Activated CD4-positive, alpha-beta T cell treated with anti-CD3 and anti-CD28 coated beads, Interleukin-2, amount 10 ng/mL, durations not matched to agents 24 days and 14 days (primary cell): ENCODE measurements around the gene GALNT2. TPM values are rescaled to one million over a fixed set of nuclear protein-coding genes. Genes with fewer than 3 reads are reported as not detected.

Experiments used
- DNase-seq: peaks from one replicate; pipeline ENCODE4 v3.0.0; 2022
- H3K27ac Mint-ChIP-seq: one replicate; pipeline ENCODE4 v1.8.0; 2022; ENCODE audit warnings: mild to moderate bottlenecking, mixed read lengths
- H3K27me3 Mint-ChIP-seq: one replicate; pipeline ENCODE4 v1.8.0; 2022; ENCODE audit warnings: mixed read lengths
- H3K36me3 Mint-ChIP-seq: one replicate; pipeline ENCODE4 v1.8.0; 2022; ENCODE audit warnings: low read depth, mild to moderate bottlenecking, mixed read lengths
- H3K4me1 Mint-ChIP-seq: one replicate; pipeline ENCODE4 v1.8.0; 2021; ENCODE audit warnings: mixed read lengths
- H3K4me3 Mint-ChIP-seq: one replicate; pipeline ENCODE4 v1.8.0; 2022; ENCODE audit warnings: mild to moderate bottlenecking, moderate library complexity, mixed read lengths
- H3K9me3 Mint-ChIP-seq: one replicate; pipeline ENCODE4 v1.8.0; 2021; ENCODE audit warnings: mixed read lengths
- intact Hi-C: fragments of 100-400 bp; cut with micrococcal nuclease; formaldehyde crosslinking; loops from one replicate; pipeline ENCODE4 v1.15.1; 2023
- total RNA-seq: library from RNA; stranded (reverse); gene quantifications from 2 replicates; pipeline ENCODE4 v1.2.3, GENCODE V29; 2022

The GALNT2 gene
- total RNA-seq, 1 donor from 2014 or later = 72.4 TPM

DNA sequence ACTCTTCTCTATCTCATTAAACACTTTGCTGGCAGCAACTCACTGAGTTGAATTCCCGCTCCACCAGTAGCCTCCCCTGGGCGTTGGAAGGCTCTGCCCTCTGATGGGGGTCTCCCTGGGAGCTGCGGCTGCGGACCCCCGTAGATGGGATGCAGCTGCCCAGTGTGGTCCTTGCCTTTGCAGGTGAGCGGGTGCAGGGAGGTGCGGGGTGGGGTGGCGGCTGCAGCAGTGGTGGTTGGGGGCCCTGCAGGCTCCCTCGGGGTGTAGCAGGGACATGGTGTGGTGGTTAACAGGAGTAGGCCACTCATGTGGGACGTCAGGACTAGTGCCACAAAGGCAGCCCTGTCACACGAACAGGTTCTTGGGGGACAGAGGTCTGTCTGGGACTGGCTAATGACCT lies 42.0 kb downstream of the GALNT2 start:
- H3K36me3 Mint-ChIP-seq = peaks cover 18% of the 10 kb centered on the region
- H3K4me1 Mint-ChIP-seq = peaks cover 86% of the 10 kb centered on the region
- peak overlapping the region; percentile 50 for H3K4me3 Mint-ChIP-seq
- H3K27me3 Mint-ChIP-seq = no peaks in the 10 kb centered on the region
- no peak for DNase-seq
- H3K27ac Mint-ChIP-seq = peak overlapping the region; percentile 93
- intact Hi-C loops = loop anchor here (10.0 kb wide), 1 partner anchor 166 kb away; no protein-coding TSS in a partner anchor
- H3K9me3 Mint-ChIP-seq = peaks cover 3% of the 10 kb centered on the region

GRCh38 chr1:230109895-230110667 lies 43.0 kb downstream of the GALNT2 start:
- Mint-ChIP-seq H3K9me3 (peaks cover 3% of the 10 kb centered on the region), H3K36me3 (peaks cover 23% of the 10 kb centered on the region), H3K4me3 (peak overlapping the region; percentile 37), H3K27me3 (no peaks in the 10 kb centered on the region), H3K4me1 (peaks cover 76% of the 10 kb centered on the region), H3K27ac (peak overlapping the region; percentile 93)
- intact Hi-C loops = loop anchor here (1.0 to 10.0 kb wide), 7 partner anchors 13 to 165 kb away; partner anchors contain the start of gene GALNT2
- DNase-seq = peak; percentile 89

DNA sequence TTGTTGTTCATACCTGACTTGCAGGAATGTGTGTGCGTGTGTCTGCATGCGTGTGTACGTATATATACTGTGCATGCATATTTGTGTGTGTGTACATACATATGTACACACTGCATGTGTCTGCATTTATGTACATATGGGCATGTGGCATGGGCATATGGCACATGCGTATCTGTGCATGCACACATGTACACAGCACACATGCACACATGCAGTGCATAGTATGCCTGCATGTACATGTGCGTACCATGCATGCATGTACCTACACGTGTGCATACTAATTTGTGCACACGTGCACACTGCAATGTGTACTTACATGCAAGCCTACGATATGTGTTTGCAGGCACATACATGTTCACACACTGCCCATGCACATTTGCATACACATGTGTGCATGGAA lies 43.9 kb downstream of the GALNT2 start:
- Mint-ChIP-seq H3K27ac (peak overlapping the region; percentile 93), H3K36me3 (peaks cover 24% of the 10 kb centered on the region), H3K4me3 (no peak overlapping the region), H3K9me3 (peaks cover 3% of the 10 kb centered on the region), H3K27me3 (no peaks in the 10 kb centered on the region), H3K4me1 (peaks cover 70% of the 10 kb centered on the region)
- intact Hi-C loops = loop anchor here (1.0 to 5.0 kb wide), 6 partner anchors 12 to 129 kb away; partner anchors contain the start of gene GALNT2
- DNase-seq = no peak

DNA sequence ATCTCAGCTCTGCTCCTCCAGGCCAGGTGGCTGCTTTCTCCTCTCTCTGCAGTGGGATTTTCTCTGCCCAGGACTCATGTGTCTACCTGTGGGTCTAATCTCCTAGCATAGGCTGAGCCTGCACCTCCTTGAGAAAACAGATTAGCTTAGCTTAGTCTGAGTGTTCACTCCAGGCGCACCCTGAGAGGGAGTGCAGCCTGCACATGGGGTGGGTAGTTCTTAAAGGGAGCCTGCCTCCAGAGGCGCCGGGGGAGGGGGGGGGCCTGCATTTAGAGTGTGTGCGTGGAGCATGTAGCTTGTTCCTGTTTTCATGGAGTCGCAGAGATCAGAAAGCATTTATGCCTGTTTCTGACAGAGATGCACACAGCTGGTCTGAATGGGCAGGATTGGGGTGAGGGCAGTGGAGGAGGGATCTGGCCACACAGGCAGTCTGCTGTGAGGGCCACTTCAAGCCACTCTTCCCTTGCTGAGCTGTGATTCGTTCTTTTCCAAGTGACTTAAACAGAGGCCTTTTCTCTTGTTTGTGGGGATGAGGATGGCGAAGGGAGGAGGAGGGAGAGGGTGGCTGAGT lies 45.2 kb downstream of the GALNT2 start:
- intact Hi-C loops = loop anchor here (5.0 kb wide), 1 partner anchor 55 kb away; no protein-coding TSS in a partner anchor
- DNase-seq = no peak
- Mint-ChIP-seq H3K27ac (peak overlapping the region; percentile 31), H3K36me3 (peaks cover 28% of the 10 kb centered on the region), H3K27me3 (no peaks in the 10 kb centered on the region), H3K4me3 (peak overlapping the region; percentile 34), H3K4me1 (peaks cover 63% of the 10 kb centered on the region), H3K9me3 (peaks cover under 1% of the 10 kb centered on the region)

DNA sequence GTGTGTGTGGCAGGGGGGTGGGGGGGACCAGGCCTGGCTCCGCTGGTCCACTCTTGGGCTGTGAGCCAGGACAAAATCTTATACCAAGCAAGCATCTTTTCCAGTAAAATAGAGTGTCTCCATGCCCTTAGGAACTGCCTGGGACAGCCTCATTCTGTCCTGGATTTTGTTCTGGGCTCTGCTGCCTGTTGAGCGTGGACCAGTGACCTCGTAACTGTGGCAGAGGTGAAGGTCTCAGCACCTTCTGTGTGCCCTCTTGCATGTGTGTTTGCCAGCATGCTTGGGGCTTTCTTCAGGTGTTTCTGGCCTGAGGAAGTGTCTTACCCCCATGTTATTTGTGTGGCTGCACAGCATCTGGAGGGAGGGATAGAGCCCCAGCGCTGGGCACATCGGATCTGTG lies 45.7 kb downstream of the GALNT2 start:
- Mint-ChIP-seq H3K4me1 (peaks cover 60% of the 10 kb centered on the region), H3K27ac (peak overlapping the region; percentile 31), H3K9me3 (no peaks in the 10 kb centered on the region), H3K4me3 (no peak overlapping the region), H3K27me3 (no peaks in the 10 kb centered on the region), H3K36me3 (peaks cover 26% of the 10 kb centered on the region)
- intact Hi-C loops = loop anchor here (5.0 kb wide), 1 partner anchor 55 kb away; no protein-coding TSS in a partner anchor
- DNase-seq = no peak

DNA sequence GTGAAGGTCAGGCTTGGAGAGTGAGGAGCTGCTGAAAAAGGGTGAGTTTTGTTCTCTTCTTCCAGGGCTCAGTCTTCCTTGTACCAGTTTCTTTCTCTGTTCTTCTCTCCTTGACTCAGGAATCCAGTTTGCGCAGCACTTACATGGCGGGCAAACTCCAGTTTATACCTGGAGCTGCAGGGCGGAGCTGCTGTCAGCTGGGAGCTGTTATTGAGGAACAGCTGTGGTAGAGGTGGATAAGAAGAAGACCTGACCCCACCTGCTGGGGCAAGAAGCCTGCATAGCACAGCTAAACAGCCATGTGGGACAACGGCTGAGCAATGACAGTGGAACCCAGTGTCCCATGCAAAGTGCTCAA lies 46.2 kb downstream of the GALNT2 start:
- no peak for DNase-seq
- no peak overlapping the region for H3K27ac Mint-ChIP-seq
- H3K4me3 Mint-ChIP-seq = no peak overlapping the region
- no peaks in the 10 kb centered on the region for H3K27me3 Mint-ChIP-seq
- H3K9me3 Mint-ChIP-seq = no peaks in the 10 kb centered on the region
- H3K36me3 Mint-ChIP-seq = peaks cover 28% of the 10 kb centered on the region
- intact Hi-C loops = loop anchor here (5.0 kb wide), 1 partner anchor 54 kb away; no protein-coding TSS in a partner anchor
- peaks cover 57% of the 10 kb centered on the region for H3K4me1 Mint-ChIP-seq

DNA sequence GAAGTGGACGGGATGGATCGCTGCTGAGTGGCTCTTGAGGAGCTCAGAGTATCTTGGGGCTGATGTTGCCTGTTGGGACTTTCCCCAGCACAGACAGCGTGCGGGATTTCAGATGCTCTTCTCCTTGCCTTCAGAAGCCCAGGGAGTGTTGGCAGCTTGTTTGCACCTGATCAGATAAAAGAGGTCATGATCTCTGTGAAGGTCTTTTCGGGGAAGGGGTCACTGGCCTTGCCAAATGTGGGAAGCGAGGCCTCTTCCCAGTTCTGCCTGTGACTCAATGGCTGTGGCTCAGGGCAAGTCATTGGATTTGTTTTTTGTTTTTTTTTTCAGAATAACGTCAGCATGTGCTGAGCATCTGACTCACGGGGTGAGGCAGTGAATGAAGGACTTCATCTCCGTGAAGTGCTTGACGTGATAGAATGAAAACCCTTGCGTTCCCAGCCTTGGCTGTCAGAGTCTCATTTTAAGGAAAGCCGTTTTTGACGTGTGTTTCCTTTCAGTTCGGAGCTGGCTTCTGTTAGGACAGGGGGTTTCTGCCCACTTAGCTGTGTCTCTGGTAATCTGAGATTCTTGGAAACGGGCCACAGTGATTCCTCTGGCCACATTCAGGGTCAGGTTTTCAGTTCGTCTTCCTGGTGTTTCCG lies 46.7 kb downstream of the GALNT2 start:
- H3K4me3 Mint-ChIP-seq = no peak overlapping the region
- H3K4me1 Mint-ChIP-seq = peaks cover 53% of the 10 kb centered on the region
- intact Hi-C loops = loop anchor here (5.0 kb wide), 1 partner anchor 54 kb away; no protein-coding TSS in a partner anchor
- H3K36me3 Mint-ChIP-seq = peaks cover 30% of the 10 kb centered on the region
- no peaks in the 10 kb centered on the region for H3K27me3 Mint-ChIP-seq
- no peak for DNase-seq
- no peak overlapping the region for H3K27ac Mint-ChIP-seq
- H3K9me3 Mint-ChIP-seq = no peaks in the 10 kb centered on the region

DNA sequence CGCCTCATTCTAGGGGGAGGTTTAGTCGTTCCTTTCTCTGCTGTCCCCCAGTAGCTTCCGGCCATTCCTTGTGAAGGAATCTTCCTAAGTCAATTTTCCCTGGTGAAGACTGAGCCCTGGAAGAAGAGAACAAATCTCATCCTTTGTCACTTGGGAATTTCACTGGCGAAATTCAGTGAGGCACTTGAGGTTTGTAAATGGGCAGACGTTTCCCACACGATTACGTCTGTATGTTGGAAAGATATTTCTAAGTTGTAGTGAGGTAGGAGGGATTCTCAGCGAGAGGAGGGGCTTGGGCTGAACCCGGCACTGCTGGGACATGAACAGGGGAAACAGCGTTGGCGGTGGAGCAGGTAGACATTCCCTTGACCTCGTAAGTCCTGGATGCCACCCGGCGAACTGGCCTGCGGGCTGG lies 47.2 kb downstream of the GALNT2 start:
- Mint-ChIP-seq H3K27me3 (no peaks in the 10 kb centered on the region), H3K27ac (no peak overlapping the region), H3K36me3 (peaks cover 29% of the 10 kb centered on the region), H3K9me3 (no peaks in the 10 kb centered on the region), H3K4me3 (no peak overlapping the region), H3K4me1 (peaks cover 50% of the 10 kb centered on the region)
- intact Hi-C loops = loop anchor here (5.0 kb wide), 1 partner anchor 53 kb away; no protein-coding TSS in a partner anchor
- no peak for DNase-seq

DNA sequence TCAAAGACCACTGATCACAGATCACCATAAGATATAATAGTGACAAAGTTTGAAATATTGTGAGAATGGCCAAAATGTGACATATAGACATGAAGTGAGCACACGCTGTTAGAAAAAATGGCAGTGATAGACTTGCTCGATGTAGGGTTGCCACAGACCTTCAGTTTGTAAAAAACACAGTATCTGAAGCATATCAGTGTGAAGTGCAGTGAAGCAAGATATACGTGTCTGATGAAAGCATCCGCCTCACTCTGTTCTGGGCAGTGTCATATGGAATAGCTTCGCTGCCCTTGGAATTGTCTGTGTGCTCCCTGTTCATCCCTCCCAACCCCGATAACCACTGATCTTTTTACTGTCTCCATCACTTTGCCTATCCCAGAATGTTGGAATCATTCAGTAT lies 50.7 kb downstream of the GALNT2 start:
- Mint-ChIP-seq H3K4me3 (no peak overlapping the region), H3K4me1 (peaks cover 45% of the 10 kb centered on the region), H3K27ac (no peak overlapping the region), H3K27me3 (no peaks in the 10 kb centered on the region), H3K36me3 (peaks cover 42% of the 10 kb centered on the region), H3K9me3 (no peaks in the 10 kb centered on the region)
- intact Hi-C loops = no loop called here
- no peak for DNase-seq

- Mint-ChIP-seq H3K36me3 (peaks cover 34% of the 10 kb centered on the region), H3K27ac (no peak overlapping the region), H3K9me3 (no peaks in the 10 kb centered on the region), H3K27me3 (no peaks in the 10 kb centered on the region), H3K4me3 (no peak overlapping the region), H3K4me1 (peaks cover 51% of the 10 kb centered on the region)
- no peak for DNase-seq
- intact Hi-C loops = no loop called here
Observed at GRCh38 chr1:230119340-230119739, 52.3 kb downstream of the GALNT2 start.

GRCh38 chr1:230120289-230120920 lies 53.4 kb downstream of the GALNT2 start:
- H3K36me3 Mint-ChIP-seq = peaks cover 32% of the 10 kb centered on the region
- H3K4me1 Mint-ChIP-seq = peaks cover 61% of the 10 kb centered on the region
- DNase-seq = no peak
- no peaks in the 10 kb centered on the region for H3K27me3 Mint-ChIP-seq
- intact Hi-C loops = loop anchor here (10.0 kb wide), 1 partner anchor 676 kb away; no protein-coding TSS in a partner anchor
- no peak overlapping the region for H3K27ac Mint-ChIP-seq
- H3K4me3 Mint-ChIP-seq = no peak overlapping the region
- no peaks in the 10 kb centered on the region for H3K9me3 Mint-ChIP-seq

GRCh38 chr1:230120921-230121381 lies 53.9 kb downstream of the GALNT2 start:
- intact Hi-C loops = loop anchor here (10.0 kb wide), 1 partner anchor 676 kb away; no protein-coding TSS in a partner anchor
- Mint-ChIP-seq H3K4me3 (no peak overlapping the region), H3K27me3 (no peaks in the 10 kb centered on the region), H3K4me1 (peaks cover 64% of the 10 kb centered on the region), H3K27ac (no peak overlapping the region), H3K36me3 (peaks cover 29% of the 10 kb centered on the region), H3K9me3 (no peaks in the 10 kb centered on the region)
- DNase-seq = no peak

DNA sequence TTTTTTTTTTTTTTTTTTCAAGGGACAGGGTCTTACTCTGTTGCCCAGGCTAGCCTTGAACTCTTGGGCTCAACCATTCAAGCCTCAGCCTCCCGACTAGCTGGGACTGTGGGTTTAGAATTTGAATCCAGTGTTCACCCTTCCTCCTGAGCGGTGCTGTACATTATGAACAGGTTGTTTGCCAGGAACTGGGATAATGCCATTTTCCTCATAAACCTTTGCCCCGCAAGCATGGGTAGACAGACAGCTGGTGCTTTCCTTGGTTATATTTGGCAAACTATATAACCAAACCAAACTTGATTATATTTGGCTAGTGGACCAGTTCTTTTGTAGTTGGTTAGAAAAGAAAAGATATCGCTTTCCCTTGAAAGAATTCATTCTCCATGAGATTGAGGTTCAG lies 54.9 kb downstream of the GALNT2 start:
- DNase-seq = no peak
- Mint-ChIP-seq H3K4me3 (no peak overlapping the region), H3K4me1 (peaks cover 71% of the 10 kb centered on the region), H3K9me3 (no peaks in the 10 kb centered on the region), H3K27ac (no peak overlapping the region), H3K36me3 (peaks cover 23% of the 10 kb centered on the region), H3K27me3 (no peaks in the 10 kb centered on the region)
- intact Hi-C loops = loop anchor here (10.0 kb wide), 1 partner anchor 677 kb away; no protein-coding TSS in a partner anchor
